Fibroblast of lung (primary cell): Measurements from ENCODE around the gene N4BP2L2. TPM values are rescaled to one million over a fixed set of nuclear protein-coding genes. Genes with fewer than 3 reads are reported as not detected.

ENCODE experiments used
- DNase-seq, 2 donors: peaks; one replicate each; pipeline versions ENCODE4 v3.0.0 to v3.0.0-alpha.2; 2010; ENCODE audit warnings: low read depth in 2 of 2
- H2AFZ ChIP-seq: 2 replicates; pipeline ENCODE4 v1.5.1; 2012; ENCODE audit warnings: low read length, control low read depth, inconsistent platforms
- H3K27ac ChIP-seq: 2 replicates; pipeline ENCODE4 v1.5.1; 2011; ENCODE audit warnings: low read length, control low read depth; ENCODE audit not compliant: insufficient read depth
- H3K27me3 ChIP-seq: 2 replicates; pipeline ENCODE4 v1.5.1; 2011; ENCODE audit warnings: mild to moderate bottlenecking, low read length; ENCODE audit not compliant: control insufficient read depth, insufficient read depth
- H3K36me3 ChIP-seq: 2 replicates; pipeline ENCODE4 v1.5.1; 2011; ENCODE audit warnings: low read length; ENCODE audit not compliant: control insufficient read depth, insufficient read depth
- H3K4me1 ChIP-seq: 2 replicates; pipeline ENCODE4 v1.5.1; 2011; ENCODE audit warnings: low read length; ENCODE audit not compliant: control insufficient read depth, insufficient read depth; ENCODE audit errors: extremely low read depth
- H3K4me2 ChIP-seq: 2 replicates; pipeline ENCODE4 v1.5.1; 2011; ENCODE audit warnings: low read length, control low read depth; ENCODE audit not compliant: insufficient read depth; ENCODE audit errors: extremely low read depth
- H3K4me3 ChIP-seq, 4 experiments: fragments of 200-600 bp in 1 of 4; sonication (generic) in 1 of 4; replicated peaks in 1 of 4; 2 replicates each; pipeline ENCODE4 v1.5.1; 2011 to 2016; ENCODE audit warnings: low read length in 4 of 4, low read depth in 3 of 4, mild to moderate bottlenecking in 3 of 4, control low read depth in 2 of 4, inconsistent platforms in 1 of 4, mixed read lengths in 1 of 4; ENCODE audit not compliant: insufficient read depth in 1 of 4; ENCODE audit errors: control extremely low read depth in 1 of 4
- H3K79me2 ChIP-seq: 2 replicates; pipeline ENCODE4 v1.5.1; 2012; ENCODE audit warnings: mild to moderate bottlenecking, low read length, inconsistent platforms; ENCODE audit not compliant: control insufficient read depth, insufficient read depth
- H3K9ac ChIP-seq: 2 replicates; pipeline ENCODE4 v1.5.1; 2011; ENCODE audit warnings: mild to moderate bottlenecking, low read length, control low read depth; ENCODE audit not compliant: insufficient read depth
- H3K9me3 ChIP-seq: 2 replicates; pipeline ENCODE4 v1.5.1; 2012; ENCODE audit warnings: low read depth, low read length; ENCODE audit not compliant: control insufficient read depth, insufficient read depth
- H4K20me1 ChIP-seq: 2 replicates; pipeline ENCODE4 v1.5.1; 2011; ENCODE audit warnings: low read length; ENCODE audit not compliant: control insufficient read depth, insufficient read depth; ENCODE audit errors: extremely low read depth
- CTCF ChIP-seq, 2 donors: IDR thresholded peaks in 1 of 2; conservative IDR thresholded peaks in 1 of 2; 1 replicate in 1 of 2; 2 replicates in 1 of 2; pipeline ENCODE4 v1.5.1; 2011 to 2012; ENCODE audit warnings: low read length in 2 of 2, control low read depth in 1 of 2, inconsistent platforms in 1 of 2, low read depth in 1 of 2, mild to moderate bottlenecking in 1 of 2
- EZH2 ChIP-seq: IDR thresholded peaks from 2 replicates; pipeline ENCODE4 v1.5.1; 2012; ENCODE audit warnings: low read length, control low read depth, mild to moderate bottlenecking; ENCODE audit errors: missing control alignments
- polyA plus RNA-seq, 2 donors: library from polyadenylated mRNA; depleted of rRNA in 1 of 2; stranded (reverse) in 1 of 2; unstranded in 1 of 2; fragments of >200 nt; gene quantifications; 2 replicates each; pipeline ENCODE4 v1.2.1, GENCODE V29; 2011 to 2012; ENCODE audit warnings: missing spikeins in 1 of 2
- total RNA-seq: library from RNA; depleted of rRNA; stranded (reverse); fragments of >200 nt; gene quantifications from 2 replicates; pipeline ENCODE4 v1.2.1, GENCODE V29; 2014

Gene N4BP2L2
- total and polyA plus RNA-seq, 2 donors (not counting 1 experiment from before 2014, with no cell fraction given), result 62.4 to 139 TPM

DNA sequence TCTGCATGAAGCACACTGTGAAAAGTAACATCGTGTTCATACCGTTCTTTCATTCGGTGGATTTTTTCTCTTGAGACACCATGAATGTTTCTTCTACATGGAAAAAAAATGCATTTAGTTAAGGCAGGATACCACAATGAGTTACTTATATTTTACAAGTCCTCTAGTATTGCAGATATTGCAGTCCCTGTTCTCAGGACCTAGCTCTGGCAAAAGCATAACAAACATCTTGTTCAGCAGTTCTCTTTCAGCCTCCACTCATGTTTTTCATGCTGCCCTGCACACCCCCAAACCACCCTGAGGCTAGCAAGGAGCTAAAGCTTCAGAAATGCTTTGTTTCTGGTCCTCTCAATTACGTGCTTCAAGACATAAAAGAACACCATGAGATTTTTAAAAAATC, 135.5 kb downstream of the N4BP2L2 start:
- Histone ChIP-seq H2AFZ (no peak overlapping the region), H3K4me1 (no peaks in the 10 kb centered on the region), H3K4me3 (no peak overlapping the region), H3K27me3 (no peaks in the 10 kb centered on the region), H3K9ac (no peak overlapping the region), H3K9me3 (no peaks in the 10 kb centered on the region), H3K27ac (no peak overlapping the region), H3K79me2 (no peaks in the 10 kb centered on the region), H4K20me1 (no peaks in the 10 kb centered on the region), H3K36me3 (no peaks in the 10 kb centered on the region), H3K4me2 (no peak overlapping the region)
- no peak for TF ChIP-seq EZH2
- no peak for TF ChIP-seq CTCF (conservative IDR thresholded peaks at IDR 0.05 in 1 of 2, IDR thresholded peaks at IDR 0.05 in 1 of 2; ENCODE audit: low read depth in 1 of 2, low read length in 2 of 2)
- no peak for DNase-seq

DNA sequence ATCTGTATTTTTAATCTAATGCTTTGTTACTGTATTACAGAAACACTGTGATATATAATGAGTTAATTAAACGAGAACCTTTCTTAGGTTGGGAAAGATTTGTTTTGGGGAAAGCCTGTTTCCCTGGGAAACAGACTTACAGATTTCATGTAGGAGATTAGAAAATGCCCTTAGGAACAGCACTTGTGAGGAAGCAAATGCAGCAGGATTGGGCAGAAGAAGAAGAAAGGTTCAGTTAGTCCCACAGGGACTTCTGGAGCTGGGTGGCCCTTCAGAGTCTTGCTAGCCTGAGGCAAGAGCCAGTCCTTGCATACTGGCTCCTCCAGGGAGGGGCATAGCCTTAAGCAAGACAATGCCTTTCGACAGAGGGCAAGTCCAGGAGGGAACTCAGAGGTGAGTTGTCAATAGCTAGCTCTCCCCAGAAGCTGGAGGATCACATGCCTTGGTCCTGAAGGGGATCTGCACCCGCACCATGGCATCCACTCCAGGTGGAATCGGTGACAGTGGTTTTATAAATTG, 147.4 kb downstream of the N4BP2L2 start:
- H3K79me2 ChIP-seq, result no peaks in the 10 kb centered on the region
- no peaks in the 10 kb centered on the region for H4K20me1 ChIP-seq
- H3K9me3 ChIP-seq, result no peaks in the 10 kb centered on the region
- H3K4me1 ChIP-seq, result no peaks in the 10 kb centered on the region
- no peak overlapping the region for H3K4me2 ChIP-seq
- H3K27ac ChIP-seq, result no peak overlapping the region
- TF ChIP-seq CTCF (conservative IDR thresholded peaks at IDR 0.05 in 1 of 2, IDR thresholded peaks at IDR 0.05 in 1 of 2; ENCODE audit: low read depth in 1 of 2, low read length in 2 of 2) (no peak), EZH2 (no peak)
- H3K36me3 ChIP-seq, result no peaks in the 10 kb centered on the region
- no peaks in the 10 kb centered on the region for H3K27me3 ChIP-seq
- H3K9ac ChIP-seq, result no peak overlapping the region
- no peak overlapping the region for H3K4me3 ChIP-seq
- no peak for DNase-seq
- no peak overlapping the region for H2AFZ ChIP-seq

GRCh38 chr13:32390484-32390883, 148.1 kb downstream of the N4BP2L2 start:
- Histone ChIP-seq H3K9me3 (no peaks in the 10 kb centered on the region), H3K79me2 (no peaks in the 10 kb centered on the region), H2AFZ (no peak overlapping the region), H3K4me1 (no peaks in the 10 kb centered on the region), H3K27ac (no peak overlapping the region), H3K4me3 (no peak overlapping the region), H3K4me2 (no peak overlapping the region), H3K36me3 (no peaks in the 10 kb centered on the region), H3K9ac (no peak overlapping the region), H4K20me1 (no peaks in the 10 kb centered on the region), H3K27me3 (no peaks in the 10 kb centered on the region)
- TF ChIP-seq CTCF (conservative IDR thresholded peaks at IDR 0.05 in 1 of 2, IDR thresholded peaks at IDR 0.05 in 1 of 2; ENCODE audit: low read depth in 1 of 2, low read length in 2 of 2) (no peak), EZH2 (no peak)
- DNase-seq, result no peak
